Islet precursor cell (in vitro differentiated cells): ENCODE data around the gene GRK1.

Experiments
- DNase-seq: peaks from one replicate; pipeline ENCODE4 v3.0.0-alpha.2; 2018

Gene GRK1

DNA sequence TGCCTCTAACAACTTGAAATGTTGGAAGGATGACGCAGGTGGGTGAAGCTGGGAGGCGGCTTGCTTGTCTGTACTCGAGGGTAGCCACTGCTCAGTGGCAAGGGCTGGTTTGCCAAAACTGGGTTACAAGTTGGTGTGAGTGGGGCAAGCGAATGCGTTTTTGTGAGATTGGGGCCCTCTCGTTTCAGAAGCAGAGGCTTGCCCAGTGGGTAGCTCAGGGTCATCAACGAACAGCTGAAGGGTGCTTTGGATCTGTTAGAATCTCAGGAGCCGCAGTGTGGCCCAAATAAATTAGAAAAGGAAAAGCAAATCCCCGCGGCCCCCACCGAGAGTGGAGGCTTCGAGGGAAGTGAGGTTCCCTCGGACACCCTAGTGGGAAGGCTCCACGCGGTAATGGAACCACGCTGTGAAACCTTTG is 16.3 kb upstream of the GRK1 start:
- DNase-seq = peak; percentile 44

GRCh38 chr13:113651511-113652403 is 15.3 kb upstream of the GRK1 start:
- DNase-seq = peak; percentile 42

DNA sequence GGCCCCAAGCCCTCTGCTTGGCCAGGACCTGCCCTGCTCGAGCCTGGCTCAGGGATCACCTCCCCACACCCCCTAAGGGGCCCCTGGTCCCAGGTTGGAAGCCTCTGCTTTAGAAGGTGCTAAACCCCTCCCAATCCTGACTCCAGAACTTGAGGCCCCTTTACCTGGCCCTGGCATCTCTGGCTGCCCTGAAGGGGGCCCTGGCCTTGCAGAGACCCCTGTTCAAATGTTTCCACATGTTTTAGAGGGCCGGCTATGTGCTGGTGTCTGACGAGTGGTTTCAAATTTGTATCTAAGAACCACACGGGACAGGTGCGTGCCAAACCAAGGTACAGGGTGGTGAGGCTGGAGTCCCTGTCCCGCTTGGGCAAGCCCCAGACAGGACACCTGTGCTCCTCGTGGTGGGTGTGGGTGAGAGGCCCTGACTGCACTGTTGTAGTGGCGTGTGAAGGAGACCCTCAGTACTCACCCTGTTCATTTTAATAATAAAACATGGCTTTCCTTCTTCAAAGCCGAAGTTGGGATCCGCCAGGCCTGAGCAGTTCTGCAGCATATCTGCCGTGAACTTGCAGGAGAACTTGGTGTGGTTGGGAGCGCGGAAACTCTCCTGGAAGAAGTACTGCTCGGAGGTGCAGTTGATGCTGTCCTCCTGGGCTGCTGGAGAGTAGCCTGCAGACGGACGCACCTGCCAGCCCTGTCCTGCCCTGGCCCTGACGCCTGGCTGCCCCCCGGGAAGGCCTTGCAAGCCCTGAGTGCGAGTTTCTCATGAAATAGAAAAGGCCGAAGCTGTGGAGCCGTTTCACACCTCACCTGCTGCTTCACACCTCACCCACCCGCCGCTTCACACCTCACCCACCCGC is 14.4 kb upstream of the GRK1 start:
- peak; percentile 42 for DNase-seq

DNA sequence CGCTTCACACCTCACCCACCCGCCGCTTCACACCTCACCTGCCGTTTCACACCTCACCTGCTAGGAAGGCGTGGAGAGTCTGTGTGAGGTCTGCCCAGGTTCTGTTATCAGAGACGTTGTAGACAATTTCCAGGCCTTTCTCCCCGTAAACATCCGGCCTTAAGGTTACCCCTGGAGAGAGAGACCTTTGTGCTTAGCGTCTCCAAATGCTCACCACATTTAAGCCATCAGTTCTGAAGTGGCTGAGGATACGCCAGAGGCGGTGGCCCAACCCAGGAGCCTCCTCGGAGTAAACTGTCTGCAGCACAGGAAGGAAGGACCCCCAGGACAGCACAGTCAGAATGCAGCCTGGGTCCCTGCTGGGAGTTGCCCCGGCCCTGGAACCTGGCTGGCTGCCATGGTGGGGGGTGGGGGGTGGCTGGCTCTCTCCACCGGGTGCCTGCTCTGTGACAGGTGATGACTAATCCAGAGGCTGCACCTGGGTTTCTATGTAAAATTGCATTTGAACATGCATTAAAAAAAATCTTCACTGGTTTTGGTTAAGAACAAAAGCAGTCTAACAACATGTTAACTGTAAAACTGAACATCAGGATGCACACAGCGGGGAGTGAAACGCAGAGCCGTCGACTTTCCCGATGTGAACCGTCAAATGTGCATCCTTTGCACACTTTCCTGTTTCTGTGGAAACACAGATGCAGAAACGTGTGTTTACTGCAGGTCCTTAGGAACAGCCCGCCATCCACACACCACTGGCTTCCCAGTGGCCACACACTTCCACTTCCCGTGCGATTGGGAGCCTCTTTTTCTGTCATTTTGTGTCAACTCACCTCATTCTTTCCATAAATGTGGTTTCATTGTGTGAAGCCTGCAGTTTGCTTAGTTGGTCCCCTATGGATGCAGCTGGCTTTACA is 13.5 kb upstream of the GRK1 start:
- peak; percentile 48 for DNase-seq

DNA sequence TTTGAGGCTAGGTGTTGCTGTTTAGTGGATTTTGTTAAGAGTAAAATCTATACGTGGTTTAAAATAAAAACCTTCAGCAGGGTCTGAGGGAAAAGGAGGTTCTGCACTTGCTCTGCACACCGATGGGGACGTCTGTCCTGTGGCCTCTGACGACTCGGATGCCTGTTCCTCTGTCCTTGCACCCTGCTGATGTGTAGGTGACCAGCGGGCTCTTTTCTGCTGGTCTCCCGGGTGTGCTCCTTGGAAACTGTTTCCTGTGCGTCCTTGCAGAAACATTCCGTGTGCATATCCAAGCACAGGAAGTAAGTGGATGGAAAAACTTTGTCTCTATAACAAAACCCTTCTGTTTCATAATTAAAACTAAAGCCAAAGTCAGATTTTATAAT is 12.9 kb upstream of the GRK1 start:
- peak; percentile 18 for DNase-seq

- peak; percentile 46 for DNase-seq
Measured at GRCh38 chr13:113654591-113655345, 12.3 kb upstream of the GRK1 start.

GRCh38 chr13:113655346-113656002 is 11.5 kb upstream of the GRK1 start:
- peak; percentile 46 for DNase-seq

GRCh38 chr13:113656003-113656588 is 10.9 kb upstream of the GRK1 start:
- peak; percentile 42 for DNase-seq

DNA sequence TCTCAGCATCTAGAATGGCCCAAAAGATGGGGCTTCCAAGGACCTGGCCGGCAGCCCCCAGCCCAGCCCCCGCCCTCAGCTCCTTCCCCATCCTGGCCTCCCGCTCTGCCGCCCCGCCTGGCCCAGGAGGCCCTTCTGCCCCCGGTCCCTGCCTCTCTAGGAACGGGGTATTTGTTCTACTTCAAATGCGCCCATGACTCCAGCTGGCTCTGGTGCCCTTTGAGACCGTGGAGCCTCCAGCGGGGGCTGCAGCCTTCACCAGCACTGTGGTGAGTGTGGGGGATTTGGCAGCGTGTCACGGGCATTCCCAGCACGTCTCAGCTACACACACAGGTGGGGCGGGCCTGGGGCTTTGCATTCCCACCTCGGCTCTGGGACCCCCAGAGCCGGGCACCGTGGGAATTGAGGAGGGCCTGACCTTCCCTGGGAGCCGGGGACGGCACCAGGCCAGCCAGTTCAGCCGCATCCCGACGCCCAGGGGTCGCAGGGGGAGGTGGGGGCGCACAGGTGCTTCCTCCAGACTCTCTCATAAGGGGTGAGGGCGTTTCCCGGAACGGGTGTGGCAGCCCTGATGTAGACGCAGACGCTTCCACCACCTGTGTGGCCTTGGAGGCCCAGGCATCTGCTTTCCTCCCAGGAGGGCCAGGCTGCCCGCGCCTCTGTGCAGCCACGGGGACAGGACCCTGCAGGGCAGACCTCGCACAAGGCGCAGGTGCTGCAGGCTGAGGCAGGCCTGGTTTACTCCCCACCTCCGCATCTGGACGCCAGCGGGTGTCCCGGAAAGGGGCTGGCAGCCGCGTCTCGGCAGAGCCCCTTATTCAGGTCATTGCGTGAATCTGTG is 10.0 kb upstream of the GRK1 start:
- DNase-seq = peak; percentile 45

DNA sequence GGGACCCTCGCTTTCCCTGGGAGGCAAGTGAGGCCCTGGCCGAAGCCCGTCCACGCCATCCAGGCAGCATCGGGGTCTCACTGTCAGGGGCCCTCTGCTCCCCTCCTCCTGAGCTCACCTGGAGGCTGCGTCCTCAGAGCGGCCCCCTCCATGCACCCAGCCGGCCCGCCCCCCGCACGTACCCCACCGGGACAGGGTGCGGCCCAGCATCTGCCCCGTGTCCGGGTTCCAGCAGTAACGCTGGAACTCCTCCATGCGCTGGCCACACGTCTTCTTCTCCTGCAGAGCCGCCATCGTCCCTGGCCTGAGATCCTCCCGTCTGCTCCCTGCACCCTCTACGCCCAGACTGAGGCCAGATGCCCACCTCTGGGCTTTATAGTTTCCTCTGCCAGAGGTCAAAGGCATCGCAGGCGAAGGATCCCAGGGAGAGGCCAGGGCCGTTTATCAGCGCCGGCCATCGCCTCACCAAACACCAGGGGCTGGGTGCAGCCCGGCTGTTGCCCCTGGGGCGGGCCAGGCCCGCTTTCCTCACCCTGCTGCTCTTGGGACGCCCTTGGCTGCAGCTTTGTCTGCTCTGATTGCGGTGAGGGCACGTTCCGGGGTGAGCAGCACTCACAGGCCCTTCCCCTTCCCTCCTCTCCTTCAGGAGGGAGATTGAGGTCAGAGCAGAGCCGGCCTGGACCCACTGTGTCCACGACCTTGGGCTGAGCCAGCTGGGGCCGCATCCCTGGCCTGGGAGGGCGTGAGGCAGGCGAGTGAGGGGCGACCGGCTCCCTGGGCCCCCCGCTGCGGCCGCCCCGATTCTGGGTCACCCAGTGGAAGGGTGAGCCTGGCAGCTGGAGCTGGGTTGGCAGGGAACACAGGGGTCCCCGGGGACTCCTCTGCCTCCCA is 8.9 kb upstream of the GRK1 start, which contains the start of gene ATP4B:
TSS of gene ATP4B (minus strand) at position 348 of the 891 bp plus-strand sequence. CDS start at position 294, 54 bp downstream.
- DNase-seq = peak; percentile 51

- DNase-seq = peak; percentile 31
Measured at GRCh38 chr13:113658836-113659235, 8.2 kb upstream of the GRK1 start.

GRCh38 chr13:113659337-113659736 is 7.7 kb upstream of the GRK1 start:
- DNase-seq = no peak

DNA sequence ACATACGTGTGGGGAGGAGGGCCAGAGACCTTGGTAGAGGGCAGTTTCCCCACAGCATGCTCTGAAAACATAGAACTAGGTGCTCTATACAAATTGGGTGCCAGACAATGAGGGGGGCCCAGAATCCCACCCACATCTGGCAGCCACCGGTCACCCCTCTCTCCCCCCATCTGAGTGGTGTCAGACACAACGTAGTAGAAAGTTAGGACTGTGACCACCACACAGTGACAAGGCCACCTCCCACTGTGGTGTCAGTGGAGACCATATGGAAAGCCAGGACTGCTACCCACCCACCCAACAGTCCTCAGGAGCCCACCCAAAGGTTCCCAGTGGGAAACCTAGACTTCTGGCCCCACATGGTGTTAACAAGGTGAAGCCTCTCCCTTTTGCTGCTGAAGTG is 7.0 kb upstream of the GRK1 start:
- DNase-seq = peak; percentile 25

DNA sequence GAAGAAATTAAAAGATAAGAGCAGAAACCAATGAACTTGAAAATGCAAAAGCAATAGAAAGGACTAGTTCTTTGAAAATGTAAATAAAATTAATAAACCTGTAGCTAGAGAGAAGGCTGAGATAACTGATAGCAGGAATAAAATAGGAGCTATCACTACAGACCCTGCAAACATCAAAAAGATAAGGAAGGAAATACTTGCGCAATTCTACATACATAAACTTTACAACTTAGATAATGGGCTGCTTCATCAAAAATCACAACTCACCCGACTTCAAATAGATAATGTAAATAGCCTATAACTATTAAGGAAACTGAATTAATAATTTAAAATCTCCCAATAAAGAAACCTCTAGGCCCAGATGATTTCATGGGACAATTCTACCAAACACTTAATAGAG is 5.5 kb upstream of the GRK1 start:
- DNase-seq = no peak

DNA sequence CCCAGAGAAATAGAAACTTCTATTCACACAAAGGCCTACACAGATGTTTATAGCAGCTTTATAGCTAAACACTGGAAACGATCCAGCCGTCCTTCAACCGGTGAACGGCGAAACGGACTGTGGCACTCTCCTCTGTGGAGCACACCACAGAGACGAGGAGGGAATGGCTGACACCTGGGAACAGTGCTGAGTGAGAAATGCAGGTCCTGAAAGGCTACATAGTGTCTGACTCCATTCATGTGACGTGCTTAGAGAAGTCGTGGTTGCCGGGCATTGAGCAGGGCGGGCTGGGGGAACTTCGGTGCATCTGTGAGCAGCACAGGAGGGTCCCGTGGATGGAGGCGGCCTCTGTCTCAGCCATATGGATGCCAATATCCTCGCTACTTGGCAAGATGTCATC is 3.1 kb upstream of the GRK1 start:
- peak; percentile 46 for DNase-seq

- peak; percentile 54 for DNase-seq
Measured at GRCh38 chr13:113664751-113665596, 2.0 kb upstream of the GRK1 start.

- peak; percentile 47 for DNase-seq
Measured at GRCh38 chr13:113665597-113666328, 1.3 kb upstream of the GRK1 start.
